ENCODE results near the gene ATG10.

GRCh38 chr5:81972492-81972783 is 615 bp downstream of the ATG10 start:
- no peak for TF ChIP-seq EZH2 (IDR thresholded peaks at IDR 0.05; ENCODE audit: insufficient read depth, low read length)
- TF ChIP-seq, protein P1, sequence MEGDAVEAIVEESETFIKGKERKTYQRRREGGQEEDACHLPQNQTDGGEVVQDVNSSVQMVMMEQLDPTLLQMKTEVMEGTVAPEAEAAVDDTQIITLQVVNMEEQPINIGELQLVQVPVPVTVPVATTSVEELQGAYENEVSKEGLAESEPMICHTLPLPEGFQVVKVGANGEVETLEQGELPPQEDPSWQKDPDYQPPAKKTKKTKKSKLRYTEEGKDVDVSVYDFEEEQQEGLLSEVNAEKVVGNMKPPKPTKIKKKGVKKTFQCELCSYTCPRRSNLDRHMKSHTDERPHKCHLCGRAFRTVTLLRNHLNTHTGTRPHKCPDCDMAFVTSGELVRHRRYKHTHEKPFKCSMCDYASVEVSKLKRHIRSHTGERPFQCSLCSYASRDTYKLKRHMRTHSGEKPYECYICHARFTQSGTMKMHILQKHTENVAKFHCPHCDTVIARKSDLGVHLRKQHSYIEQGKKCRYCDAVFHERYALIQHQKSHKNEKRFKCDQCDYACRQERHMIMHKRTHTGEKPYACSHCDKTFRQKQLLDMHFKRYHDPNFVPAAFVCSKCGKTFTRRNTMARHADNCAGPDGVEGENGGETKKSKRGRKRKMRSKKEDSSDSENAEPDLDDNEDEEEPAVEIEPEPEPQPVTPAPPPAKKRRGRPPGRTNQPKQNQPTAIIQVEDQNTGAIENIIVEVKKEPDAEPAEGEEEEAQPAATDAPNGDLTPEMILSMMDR (IDR thresholded peaks at IDR 0.05; ENCODE audit: insufficient read depth, low read depth, low read length): no peak

Measured in astrocyte (in vitro differentiated cells and primary cell).